Hepatic stellate cell (primary cell): Measurements from ENCODE around the gene KRIT1.
"Not testable (repeated sequence)": the region's sequence is repeated elsewhere in the genome, so short reads cannot be mapped to it uniquely, and the experiment has no call there.

Source experiments
- DNase-seq: peaks from one replicate; pipeline ENCODE4 v3.0.0; 2011; ENCODE audit warnings: low spot score

KRIT1 gene

DNA sequence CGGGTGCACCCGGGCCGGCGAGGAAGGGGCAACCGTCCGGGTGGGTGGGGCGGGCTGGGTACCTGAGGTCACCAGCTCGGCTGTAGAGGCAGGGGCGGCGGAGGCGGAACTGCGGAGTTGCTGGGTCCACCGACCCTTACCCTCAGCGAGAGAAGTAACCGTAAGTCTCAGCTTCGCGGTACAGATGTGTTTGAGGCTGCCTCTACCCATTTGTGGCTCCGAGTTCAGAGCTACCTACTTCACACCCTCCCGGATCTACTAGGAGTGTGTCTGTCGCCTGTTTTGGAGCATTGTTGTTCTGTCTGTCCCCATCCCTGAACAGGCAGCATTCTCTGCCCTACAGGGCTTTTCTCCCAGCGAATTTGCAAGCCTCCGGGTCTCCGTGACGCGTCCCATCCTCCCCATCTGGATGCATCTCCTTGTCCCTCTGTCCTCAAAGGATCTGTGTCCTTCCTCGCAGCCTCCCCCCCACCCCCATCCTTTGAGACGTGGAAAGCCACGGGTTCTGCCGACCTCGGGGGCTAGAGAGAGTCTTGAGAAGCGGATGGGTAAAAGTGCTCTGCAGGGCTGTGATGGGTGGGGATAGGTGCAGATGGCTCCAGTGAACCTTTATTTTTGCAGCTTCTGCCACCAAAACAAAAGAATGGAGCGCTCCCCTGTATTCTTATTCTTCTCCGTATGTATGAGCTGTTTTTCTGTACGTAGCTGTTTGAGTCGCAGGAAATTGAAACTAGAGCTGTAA lies 817 bp upstream of the KRIT1 start:
- DNase-seq, result peak; percentile 40

- DNase-seq, result peak; percentile 31
Measured at GRCh38 chr7:92244808-92245486, 767 bp downstream of the KRIT1 start.

GRCh38 chr7:92242972-92243371 lies 2.7 kb downstream of the KRIT1 start:
- no peak for DNase-seq

- DNase-seq, result no peak
Measured at GRCh38 chr7:92230547-92230946, 15.2 kb downstream of the KRIT1 start.

DNA sequence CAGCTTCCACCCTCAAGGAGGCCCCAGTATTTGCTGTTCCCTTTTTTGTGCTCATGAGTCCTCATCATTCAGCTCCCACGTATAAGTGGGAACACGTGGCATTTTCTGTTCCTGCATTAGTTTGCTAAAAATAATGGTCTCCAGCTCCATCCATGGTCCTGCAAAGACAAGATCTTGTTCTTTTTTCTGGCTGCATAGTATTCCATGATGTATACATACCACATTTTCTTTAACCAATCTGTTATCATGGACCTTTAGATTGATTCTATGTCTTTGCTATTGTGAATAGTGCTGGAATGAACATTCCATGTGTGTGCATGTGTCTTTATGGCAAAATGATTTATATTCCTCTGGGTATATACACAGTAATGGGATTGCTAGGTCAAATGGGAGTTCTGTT lies 17.0 kb downstream of the KRIT1 start:
- DNase-seq, result no peak

DNA sequence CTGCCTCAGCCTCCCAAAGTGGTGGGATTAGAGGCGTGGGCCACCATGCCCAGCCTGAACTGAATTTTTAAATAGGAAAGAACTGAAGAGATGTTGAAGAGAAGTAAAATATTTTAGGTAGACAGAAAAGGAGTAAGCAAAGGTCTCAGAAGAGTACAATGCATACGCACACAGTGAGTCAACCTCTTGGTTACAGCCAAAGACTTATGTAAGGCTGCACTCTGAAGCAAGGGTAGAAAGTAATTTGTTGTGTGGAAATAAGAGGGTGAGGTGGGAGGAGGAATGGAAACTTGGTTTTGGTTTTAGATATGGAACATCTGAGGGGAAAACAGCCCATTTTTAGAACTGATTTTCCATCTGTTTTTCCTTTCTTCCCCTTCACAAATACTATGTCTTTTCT lies 17.6 kb downstream of the KRIT1 start:
- no peak for DNase-seq

- DNase-seq, result no peak
Measured at GRCh38 chr7:92226981-92227380, 18.7 kb downstream of the KRIT1 start.

DNA sequence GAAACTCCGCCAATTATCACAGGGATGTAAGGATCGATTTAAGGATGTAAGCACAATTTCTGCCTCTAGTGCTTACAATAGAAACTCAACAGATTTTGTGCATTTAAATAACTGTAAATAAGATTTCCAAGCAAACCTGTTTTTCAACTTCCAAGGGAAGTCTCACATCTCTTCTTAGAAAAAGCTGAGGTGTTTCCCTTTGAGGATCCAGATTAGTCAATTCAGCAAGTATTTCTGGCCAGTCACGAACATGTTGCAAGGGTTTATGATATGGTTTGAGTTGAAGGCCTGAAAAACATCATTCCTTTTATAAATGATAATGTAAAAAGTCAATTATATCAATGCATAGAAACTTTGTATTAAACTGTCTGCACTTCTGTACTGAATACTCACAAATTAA lies 23.9 kb downstream of the KRIT1 start:
- DNase-seq, result no peak

DNA sequence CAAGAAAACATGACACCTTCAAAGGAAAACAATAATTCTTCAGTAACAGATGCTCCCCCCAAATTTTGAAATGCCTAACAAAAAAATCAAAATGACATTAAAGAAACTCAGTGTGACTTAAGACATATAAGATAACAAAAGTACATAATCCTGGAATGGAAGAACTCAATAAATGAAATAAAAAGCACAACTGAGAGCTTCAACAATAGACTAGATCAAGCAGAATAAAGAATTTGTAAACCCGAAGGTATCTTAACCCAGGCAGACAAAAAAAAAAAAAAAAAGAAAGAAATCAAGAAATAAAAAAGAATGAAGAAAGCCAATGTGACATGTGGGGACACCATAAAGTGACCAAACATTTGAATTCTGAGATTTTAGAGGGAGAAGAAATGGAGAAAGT lies 39.0 kb downstream of the KRIT1 start:
- no peak for DNase-seq

- DNase-seq, result no peak
Measured at GRCh38 chr7:92205987-92206386, 39.7 kb downstream of the KRIT1 start.

GRCh38 chr7:92200791-92201190 lies 44.9 kb downstream of the KRIT1 start:
- no peak for DNase-seq

- no peak for DNase-seq
Measured at GRCh38 chr7:92192326-92192725, 53.4 kb downstream of the KRIT1 start.

DNA sequence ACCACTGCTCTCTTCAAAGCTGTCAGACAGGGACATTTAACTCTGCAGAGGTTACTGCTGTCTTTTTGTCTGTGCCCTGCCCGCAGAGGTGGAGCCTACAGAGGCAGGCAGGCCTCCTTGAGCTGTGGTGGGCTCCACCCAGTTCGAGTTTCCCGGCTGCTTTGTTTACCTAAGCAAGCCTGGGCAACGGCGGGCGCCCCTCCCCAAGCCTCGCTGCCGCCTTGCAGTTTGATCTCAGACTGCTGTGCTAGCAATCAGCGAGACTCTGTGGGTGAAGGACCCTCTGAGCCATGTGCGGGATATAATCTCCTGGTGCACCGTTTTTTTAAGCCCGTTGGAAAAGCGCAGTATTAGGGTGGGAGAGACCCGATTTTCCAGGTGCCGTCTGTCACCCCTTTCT lies 56.5 kb downstream of the KRIT1 start:
- DNase-seq, result not testable (repeated sequence)

DNA sequence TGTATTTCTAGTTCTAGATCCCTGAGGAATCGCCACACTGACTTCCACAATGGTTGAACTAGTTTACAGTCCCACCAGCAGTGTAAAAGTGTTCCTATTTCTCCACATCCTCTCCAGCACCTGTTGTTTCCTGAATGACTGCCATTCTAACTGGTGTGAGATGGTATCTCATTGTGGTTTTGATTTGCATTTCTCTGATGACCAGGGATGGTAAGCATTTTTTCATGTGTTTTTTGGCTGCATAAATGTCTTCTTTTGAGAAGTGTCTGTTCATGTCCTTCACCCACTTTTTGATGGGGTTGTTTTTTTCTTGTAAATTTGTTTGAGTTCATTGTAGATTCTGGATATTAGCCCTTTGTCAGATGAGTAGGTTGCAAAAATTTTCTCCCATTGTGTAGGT lies 61.4 kb downstream of the KRIT1 start:
- not testable (repeated sequence) for DNase-seq

DNA sequence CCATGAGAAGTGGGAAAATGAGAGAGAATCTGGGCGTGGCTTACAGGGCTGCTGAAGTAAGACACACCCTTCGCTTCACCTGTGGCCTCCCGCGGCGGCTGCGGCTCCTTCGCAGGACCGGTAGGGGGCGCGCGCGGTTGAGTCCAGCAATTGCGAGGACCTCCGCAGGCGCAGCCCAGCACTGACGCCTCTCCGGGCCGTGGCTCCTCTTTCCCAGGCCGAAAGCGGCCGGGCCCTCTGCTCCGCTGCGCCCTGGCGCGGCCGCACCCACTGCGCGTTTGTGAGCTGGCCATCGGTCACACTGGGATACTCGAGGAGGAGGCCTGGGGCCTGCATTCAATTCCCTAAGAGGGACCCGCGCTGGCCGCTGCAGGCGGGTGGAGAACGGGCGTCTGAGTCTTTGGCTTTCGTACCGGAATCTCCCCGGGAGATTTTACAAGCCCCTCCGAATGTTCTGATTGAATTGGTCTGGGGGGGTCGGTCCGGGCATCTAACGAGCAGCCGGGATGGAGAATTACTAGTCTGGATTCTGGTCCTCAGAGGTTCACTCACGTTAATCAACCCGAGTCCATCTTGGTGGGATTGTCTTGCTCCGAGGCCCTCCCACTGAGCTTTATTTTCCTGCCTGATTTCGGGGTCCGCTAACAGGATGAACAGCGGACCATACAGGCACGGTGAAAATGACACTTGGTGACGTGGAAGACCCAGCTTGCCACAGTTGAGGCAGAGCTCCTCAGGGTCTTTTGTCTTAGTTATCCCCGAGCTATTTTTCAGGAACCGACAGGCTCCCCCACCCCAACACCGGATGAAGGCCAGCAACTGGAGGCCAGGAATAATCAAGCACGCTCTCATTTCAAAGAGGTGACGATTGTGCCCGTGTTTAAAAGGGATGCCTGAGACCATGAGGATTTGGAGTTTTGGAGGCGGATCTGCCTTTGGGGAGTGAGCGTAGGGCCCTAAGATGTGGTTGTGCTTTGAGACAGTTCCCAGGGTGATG lies 66.5 kb downstream of the KRIT1 start, which contains the start of gene LRRD1:
Gene LRRD1 (minus strand): TSS at position 215 of the 997 bp plus-strand sequence. CDS start 13,940 bp downstream, outside the sequence.
- DNase-seq, result peak; percentile 77

GRCh38 chr7:92177362-92177761 lies 68.4 kb downstream of the KRIT1 start:
- peak; percentile 6 for DNase-seq

GRCh38 chr7:92169529-92169928 lies 76.2 kb downstream of the KRIT1 start:
- DNase-seq, result not testable (repeated sequence)

DNA sequence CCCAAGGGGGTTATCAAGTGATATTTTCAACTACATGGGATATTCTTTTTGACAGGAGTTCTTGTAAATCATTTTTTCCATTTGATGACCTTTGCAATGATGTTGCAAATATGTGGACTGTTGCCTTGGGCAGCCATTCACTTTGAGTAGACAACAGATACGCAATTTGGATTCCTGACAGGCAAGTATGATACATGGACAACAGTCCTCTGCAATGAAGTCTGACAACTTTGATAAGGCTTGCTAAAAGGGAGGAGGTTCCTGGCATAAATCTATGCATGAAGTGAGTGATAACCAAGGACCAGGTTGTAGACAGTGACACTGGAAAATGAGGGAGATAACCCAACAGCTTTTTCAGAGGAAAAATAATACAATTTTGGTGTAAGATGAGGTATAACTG lies 84.4 kb downstream of the KRIT1 start:
- no peak for DNase-seq

DNA sequence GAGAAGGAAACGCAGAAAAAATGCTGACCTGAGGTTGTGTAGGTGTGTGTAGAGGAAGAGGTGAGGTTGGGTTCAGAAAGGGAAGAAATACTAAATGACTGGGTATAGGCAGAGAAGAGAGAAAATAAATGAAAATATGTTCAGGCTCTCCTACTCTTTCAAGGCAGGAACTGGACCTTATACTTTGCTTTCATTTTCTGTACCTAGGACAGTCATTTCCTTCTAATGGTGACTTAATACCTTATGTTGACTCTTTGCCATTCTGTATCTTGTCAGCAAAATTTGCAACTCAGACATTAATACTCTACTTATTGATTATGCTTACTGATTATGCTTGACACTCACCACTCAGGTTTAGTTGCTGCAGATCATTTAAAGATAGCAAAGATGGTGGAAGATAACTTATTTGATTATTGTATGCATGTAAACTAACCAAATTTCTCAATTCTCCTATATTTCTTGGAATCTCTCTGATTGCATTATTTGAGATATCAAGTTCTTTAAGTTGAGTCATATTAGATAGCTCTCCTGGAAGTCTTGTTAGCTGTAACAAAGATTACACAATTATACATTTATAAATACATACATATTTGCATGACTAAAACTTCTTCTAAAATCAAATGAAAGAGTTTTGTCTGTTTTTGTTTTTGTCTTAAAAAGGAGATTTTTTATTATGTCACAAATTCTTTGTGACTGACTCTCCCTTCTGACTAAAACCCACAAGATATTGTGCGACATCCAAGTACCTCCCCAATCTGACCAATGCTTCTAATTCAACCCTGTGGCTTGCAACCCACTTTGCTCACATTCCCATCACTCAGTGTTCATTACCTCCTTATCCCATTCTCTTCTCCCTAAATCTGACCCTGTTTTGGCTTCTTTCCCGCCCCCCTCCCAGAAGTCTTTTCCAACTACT lies 86.8 kb downstream of the KRIT1 start:
- peak; percentile 76 for DNase-seq

GRCh38 chr7:92156990-92157389 lies 88.7 kb downstream of the KRIT1 start:
- DNase-seq, result no peak

- DNase-seq, result no peak
Measured at GRCh38 chr7:92155108-92155739, 90.5 kb downstream of the KRIT1 start.
